Raji (cell line): ENCODE data around the gene PHF21B.

Source experiments
- POLR2A ChIP-seq: IDR thresholded peaks from 2 replicates; pipeline ENCODE4 v1.6.1; 2011; ENCODE audit warnings: low read depth, low read length, control low read depth; ENCODE audit not compliant: insufficient read depth

PHF21B gene

DNA sequence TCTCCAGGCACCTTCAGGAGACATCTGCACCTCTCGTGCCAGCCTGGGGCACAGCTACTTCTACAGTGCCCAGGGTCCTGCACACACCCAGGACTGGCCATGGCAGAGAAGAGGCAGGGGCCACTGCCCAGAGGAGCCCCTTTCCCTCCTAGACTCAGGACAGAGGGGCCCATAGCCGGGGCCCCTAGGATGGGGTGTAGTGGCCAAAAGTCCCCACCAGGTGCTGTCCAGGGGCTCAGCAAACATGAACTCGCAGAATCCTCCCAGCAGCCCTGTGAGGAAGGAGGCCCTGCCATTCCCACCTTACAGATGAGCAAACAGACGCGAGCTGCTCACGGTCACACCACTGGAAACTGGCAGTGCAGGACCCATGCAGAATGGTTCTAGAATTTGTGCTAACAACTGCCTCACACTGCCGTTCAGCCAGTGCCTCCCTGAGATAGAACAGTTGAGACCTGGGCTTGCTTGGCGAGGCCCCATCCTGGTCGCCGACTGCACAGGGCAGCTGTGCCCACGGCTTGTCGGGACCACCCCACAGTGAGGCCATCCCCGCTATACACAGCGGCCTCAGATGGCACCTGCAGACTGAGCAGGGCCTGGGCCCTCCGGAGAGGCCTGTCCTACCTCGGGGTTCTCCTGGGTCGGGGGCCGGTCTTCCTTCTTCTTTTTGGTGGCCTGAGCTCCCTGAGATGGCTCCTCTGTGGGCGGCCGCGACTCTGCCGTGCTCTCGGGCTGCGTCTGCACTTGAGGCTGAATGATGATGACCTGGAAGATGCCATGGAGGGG lies 96.4 kb downstream of the PHF21B start:
- no peak for TF ChIP-seq POLR2A

DNA sequence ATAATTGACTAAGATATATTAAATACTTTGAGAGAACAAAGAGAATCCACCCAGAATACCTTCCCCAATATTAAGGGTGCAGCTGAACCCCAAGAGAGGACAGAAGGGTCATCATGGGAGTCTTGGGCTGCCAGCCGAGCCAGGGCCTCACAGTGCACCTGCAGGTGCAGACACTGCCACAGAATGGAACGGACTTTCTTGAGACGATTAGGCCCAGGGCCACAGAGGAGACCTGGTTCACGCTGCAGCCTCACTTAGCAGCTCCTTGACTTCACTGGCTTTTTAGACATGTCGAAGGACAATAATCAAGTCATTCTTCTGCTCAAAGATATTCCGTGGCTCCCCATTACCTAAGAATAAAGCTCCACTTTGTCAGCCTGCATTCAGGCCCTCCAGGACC lies 100.6 kb downstream of the PHF21B start:
- no peak for TF ChIP-seq POLR2A

DNA sequence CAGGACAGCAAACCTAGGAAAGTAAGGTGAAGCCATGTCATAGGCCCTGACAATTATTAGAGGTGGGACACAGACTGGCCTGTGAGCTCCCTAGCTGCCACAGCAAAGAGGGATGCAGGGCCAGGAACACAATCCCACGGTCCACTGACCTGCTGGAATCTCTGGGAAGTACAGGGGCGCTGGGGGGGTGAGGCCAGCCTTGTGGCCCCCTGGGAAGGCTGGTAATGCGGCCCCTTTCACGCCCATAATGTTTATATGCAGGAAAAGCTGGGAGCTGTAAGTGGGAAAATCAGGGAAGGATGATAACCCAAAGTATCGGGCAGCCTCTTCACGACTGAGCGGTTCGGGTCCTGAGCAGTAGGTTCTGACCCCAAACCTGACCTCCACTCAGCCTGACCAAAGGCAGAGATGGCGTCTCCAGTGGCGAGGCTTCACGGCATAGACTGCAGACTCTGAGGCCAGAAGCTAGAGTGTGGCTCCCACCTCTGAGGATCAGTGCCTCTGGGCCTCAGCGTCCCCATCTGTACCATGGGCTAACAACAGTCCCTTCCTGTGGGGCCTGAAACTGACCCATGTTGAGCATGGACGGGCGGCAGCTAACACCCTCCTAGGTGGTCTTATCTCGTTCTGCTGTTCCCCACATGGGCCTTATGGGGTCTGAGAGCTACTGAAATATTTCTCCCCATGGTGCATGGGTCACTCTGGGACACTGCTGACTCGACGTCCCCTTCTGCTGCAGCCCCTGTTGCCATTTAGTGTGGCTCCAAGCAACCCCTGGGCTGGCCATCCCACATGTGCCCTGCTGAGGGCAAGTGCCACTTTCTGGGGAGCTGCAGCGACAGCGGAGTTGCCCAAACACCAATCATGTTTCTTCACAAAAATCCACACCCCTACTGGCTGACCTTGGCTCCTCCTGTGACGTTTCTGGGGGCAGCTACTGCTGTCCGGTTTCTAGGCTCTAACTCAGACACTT lies 101.8 kb downstream of the PHF21B start:
- TF ChIP-seq POLR2A, result no peak

DNA sequence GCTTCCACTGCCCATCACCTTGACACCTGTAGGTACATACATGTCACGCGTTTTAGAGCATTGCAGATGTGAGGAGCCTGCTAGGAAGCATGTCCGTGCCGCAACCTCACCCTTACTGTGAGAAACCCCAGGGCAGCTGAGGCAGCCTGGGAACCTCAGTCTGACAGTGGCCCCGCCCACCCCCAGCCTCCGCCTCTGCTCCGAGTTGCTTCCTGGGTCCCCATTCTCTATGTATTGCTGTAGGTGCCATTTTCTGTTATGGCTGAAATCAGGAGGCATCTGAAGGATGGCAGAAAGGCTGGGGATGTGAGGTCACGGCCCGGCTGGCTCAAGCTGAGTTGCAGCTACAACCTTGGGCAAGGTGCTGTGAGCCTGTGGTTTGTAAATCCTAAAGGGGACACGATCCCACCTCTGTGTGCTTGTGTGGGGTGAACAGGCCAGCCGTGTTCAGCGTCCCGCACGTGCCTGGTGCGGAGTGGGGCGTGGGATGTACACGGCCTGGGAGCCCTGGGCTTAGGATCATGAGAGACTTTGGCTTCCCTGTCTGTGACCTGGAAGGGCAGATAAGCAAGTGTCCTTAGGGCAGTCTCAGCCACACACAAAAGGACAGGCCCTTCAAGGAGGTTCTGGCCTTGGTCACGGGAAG lies 102.7 kb downstream of the PHF21B start:
- no peak for TF ChIP-seq POLR2A

DNA sequence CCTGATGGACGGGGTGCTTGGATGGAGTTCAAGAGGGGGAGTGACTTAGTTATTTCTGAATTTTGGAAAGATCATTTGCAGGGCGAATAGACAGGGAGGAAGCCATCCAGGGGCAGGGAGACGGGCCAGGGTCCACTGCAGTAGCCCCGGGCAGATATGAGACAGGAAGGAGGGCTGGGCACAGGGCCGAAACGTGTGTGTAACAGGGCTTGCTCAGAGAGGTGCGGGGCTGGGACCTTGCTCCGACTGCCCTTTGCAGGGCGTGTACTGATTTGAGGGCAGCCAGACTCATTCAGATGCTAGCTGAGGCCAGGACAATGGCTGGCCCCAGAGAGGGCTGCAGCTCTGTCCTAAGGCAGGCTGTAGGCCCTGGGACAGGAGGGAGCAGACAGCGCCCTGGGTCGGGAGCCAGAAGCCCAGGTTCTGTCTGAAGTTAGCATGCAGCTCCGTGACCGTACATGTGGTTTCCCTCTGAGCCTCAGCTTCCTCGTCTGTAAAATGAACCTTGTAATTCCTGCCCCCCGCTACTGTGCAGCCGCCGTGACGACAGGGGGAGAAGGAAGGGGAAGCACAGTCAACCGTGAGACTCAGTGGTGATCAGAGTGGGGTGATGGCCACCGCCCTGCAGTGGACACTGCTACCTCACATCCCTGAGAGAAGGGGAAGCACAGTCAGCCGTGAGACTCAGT lies 103.4 kb downstream of the PHF21B start:
- no peak for TF ChIP-seq POLR2A

DNA sequence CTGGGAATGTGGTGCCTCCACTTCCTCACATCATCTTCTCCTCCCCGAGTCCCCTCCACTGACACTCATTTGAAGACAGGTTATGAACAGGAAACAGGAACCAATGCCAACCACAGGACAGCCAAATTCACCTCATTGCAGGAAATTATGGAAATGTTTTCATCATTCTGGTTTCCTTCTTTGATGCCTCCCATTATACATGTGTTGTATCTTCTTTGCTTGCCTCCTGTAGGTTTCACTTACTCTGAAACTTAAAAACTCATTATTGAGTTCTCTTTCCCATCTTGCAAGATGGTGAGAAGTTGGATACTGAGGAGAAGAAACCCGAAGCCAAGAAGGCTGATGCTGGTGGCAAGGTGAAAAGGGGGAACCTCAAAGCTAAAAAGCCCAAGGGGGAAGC lies 108.5 kb downstream of the PHF21B start:
- TF ChIP-seq POLR2A, result no peak

DNA sequence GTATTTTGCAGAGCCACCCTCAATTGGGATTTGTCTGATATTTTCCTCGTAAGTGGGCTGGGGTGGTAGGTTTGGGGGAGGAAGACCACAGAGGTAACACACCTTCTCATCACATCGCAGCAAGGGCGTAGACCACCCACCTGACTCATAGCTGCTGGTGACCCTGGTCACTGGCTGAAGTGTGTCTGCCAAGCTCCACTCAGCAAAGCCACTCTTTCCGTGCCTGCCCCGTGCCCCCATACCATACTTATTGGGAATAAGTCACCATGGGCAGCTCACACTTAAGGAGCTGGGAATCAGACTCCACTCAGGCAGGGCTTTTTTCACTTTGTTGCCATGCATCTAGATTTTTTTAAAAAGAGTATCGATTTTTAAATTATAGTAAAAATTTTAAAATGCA lies 111.6 kb downstream of the PHF21B start:
- TF ChIP-seq POLR2A, result no peak

DNA sequence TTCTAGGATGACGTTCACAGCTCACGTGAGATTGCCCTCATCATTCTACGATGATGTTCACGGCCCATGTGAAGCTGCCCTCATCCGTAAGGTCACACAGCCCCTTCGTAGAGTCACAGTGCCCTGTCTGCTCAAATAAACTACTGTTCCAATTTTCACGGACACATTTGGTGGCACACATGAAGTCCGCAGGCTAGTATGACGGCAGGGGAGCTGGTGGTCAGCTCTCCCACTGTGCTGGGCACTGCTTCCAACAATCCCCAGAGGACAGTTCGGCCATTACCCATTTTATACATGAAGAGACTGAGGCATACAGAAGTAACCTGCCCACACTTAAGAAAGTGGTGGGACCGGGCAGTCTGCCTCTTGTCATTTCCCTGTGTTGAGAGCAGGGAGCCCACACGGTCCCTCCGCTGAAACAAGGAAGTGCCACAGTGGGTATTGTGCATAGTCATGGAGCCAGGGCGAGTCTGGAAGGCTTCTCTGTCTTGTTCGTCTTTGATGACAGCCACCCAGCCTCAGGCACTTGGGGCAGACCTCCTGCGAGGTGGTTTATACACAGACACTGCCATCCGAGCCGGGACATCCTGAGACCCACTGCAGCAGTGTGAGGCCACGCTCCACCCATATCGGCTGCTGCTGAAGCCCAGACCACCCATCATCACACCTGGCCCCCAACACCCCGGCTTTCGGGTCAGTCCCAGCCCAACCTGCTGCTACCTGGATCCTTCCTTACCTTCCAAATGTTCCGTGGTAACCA lies 114.3 kb downstream of the PHF21B start:
- TF ChIP-seq POLR2A, result no peak

DNA sequence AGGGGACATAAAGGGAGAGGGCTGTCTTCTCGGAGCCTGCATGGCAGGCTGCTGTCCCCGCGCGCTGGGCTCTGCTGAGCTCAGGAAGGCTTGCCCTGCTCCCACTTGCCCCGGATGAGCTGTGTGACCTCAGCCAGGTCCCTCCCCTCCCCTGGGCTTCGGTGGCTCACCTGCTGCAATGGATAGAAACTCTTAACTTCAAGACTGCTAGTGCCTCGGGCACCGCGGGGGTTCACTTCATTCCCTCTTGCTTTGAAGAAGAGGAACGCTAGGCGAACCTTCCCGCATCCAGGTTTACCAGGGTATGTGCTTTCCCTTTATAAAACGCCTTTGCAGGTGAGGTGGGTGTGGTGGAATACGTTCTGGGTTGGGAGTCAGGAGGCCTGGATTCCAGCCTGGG lies 115.0 kb downstream of the PHF21B start:
- TF ChIP-seq POLR2A, result no peak

DNA sequence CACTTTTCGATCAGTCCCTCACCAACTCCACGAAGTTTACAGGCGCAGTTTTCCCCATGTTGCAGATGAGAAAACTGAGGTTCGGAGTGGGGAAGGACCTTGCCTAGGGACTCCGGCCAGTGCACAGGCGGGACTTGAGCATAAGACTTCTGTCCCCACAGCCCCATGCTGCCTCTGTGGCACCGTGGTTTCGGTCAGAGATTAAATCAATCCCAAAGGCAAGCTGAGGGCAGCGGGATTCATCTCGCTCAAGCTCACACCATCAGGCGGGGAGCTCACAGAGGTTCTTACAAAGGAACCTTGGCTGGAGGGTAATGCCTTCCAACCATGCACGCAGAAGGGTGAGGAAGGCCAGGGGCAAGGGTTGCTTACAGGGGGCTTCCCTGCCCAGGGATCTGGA lies 115.5 kb downstream of the PHF21B start:
- no peak for TF ChIP-seq POLR2A

DNA sequence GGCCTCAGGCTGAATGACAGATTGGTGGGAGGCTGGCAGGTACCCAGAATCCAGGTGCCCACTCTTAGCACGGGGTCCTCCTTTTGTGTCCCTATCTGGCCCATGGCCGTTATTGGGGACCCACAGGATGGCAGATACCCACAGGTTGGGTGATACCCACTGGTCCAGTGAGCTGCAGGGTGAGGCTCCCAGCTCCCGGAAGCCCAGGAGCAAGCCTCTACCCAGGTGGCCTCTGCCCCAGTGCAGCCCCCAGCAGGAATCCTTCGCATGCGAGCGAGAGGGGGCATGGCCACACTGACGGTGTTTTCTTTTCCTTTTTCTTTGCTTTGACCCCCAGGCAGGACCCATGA lies 116.1 kb downstream of the PHF21B start:
- TF ChIP-seq POLR2A, result no peak

DNA sequence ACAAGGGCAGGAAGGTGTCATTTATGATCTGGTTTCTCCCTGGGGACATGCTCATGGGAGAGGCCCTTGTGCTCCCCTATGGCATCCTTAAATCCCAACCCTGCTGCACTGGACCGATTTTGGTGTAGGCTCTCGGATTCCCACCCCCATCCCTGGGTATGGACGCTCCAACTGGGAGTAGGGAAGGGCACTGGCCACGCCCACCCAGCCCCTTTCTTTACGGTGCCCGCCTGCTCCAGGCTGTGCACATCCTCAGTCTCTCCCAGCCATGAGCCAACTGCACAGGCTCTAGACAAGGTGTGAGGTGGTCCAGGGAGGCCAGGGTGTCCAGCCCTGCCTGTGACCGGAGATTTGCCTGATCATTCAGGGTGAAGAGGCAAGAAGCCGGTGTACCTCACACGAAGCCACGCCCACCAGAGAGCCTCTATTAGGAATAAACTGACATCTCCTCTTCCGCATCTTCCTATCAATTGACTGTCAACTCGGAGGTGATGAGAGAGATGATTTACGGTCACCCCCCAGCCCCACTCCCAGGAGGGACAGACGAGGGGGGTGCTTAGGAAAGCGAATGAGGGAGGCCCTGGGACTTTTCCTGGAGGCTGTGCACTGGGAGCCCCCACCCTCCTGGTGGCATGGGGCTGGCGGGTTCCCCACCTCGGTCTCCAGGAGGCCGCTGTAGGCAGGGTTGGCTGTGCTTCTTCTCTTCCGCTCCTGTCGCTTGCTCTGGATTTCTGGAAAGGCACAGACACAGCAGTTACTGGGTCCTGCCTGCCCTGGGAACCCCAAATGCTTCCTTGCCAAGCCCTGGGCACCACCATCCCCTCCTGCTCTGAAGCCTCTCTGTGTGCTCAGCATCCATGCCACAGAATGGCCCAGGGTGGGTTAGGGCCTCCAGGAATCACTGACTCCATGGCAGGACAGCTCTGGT lies 116.7 kb downstream of the PHF21B start:
- TF ChIP-seq POLR2A, result no peak

DNA sequence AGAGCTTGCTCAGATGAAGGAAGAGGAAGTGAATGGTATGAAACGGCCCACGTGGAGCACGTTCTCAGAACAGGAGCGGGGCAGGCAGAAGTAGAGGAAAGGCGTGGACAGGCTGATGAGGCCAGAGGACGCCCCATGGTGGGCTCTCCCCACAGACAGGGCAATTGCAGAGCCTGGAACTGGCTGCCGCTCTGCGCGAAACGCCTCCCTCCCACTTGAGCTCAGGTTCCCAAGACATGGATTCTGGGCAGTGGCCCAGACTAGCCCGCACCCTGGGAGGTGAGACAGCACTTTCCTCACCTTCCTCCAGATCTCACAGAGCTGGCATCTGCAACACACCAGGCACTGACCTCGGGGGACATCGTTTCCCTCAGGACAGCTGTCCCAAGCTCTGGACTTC lies 117.6 kb downstream of the PHF21B start:
- TF ChIP-seq POLR2A, result no peak
